ENCODE results near the gene STIM2.

DNA sequence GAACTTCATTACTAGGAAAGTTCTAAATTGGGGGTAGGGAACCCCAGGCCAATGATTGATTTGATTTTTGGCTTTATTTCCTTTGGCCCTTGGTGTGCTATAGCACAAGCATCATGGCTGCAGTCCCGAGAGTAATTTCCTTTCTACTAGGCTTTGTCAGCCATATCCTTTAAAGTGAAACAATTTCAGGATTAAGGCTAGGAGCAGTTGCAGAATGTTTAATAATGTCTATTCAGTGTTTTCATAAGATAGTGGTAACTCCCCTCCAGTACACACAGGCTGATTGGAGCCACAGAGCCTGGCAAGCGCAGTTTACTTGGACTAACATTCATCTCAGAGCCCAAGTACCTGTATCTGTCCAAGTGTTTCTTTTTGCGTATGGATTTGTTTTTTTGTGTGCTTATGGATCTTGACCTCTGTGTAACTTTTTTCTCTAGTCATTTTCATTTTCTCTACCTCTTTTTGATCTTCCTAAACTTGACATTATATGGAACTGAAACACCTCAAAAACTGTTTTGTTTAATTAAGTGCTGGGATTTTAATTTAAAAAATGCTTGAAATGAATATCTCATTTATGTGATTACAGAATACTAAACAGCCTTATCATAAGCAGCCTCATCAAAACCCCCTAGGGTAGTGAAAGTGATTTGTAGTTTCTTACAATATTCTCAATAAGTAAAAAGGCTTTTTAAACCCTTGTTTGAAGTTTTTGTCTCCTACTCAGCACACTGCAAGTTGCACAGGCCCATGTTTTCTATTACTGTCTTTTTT is 7.5 kb downstream of the STIM2 start:
- TF ChIP-seq, protein P1, sequence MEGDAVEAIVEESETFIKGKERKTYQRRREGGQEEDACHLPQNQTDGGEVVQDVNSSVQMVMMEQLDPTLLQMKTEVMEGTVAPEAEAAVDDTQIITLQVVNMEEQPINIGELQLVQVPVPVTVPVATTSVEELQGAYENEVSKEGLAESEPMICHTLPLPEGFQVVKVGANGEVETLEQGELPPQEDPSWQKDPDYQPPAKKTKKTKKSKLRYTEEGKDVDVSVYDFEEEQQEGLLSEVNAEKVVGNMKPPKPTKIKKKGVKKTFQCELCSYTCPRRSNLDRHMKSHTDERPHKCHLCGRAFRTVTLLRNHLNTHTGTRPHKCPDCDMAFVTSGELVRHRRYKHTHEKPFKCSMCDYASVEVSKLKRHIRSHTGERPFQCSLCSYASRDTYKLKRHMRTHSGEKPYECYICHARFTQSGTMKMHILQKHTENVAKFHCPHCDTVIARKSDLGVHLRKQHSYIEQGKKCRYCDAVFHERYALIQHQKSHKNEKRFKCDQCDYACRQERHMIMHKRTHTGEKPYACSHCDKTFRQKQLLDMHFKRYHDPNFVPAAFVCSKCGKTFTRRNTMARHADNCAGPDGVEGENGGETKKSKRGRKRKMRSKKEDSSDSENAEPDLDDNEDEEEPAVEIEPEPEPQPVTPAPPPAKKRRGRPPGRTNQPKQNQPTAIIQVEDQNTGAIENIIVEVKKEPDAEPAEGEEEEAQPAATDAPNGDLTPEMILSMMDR (conservative IDR thresholded peaks at IDR 0.05; ENCODE audit: low read depth, low read length): no peak
- TF ChIP-seq EZH2 (IDR thresholded peaks at IDR 0.05; ENCODE audit: borderline replicate concordance, low read depth, low read length, poor library complexity, severe bottlenecking): no peak
